HG03060 (cell line): ENCODE measurements around the gene MAST1.
"Not testable (repeated sequence)": the region's sequence is repeated elsewhere in the genome, so short reads cannot be mapped to it uniquely, and the experiment has no call there.

Source experiments
- ATAC-seq: cut with Tn5 transposase; IDR thresholded peaks from one replicate; pipeline ENCODE4 v1.9.1; 2021; ENCODE audit warnings: low read depth, moderate number of reproducible peaks; ENCODE audit not compliant: unreplicated experiment

Gene MAST1

GRCh38 chr19:12838182-12838885 lies at the start of gene MAST1:
Gene MAST1 (plus strand): TSS chr19:12838515. CDS start chr19:12838573, 58 bp downstream.
- ATAC-seq, result no peak

GRCh38 chr19:12788682-12789097 lies 49.6 kb upstream of the MAST1 start:
- ATAC-seq, result no peak

- no peak for ATAC-seq
These were observed 49.0 kb upstream of the MAST1 start for GRCh38 chr19:12789098-12789903.

- ATAC-seq, result peak; percentile 15
These were observed 48.3 kb upstream of the MAST1 start for GRCh38 chr19:12789904-12790619.

- no peak for ATAC-seq
These were observed 47.5 kb upstream of the MAST1 start for GRCh38 chr19:12790628-12791344.

- no peak for ATAC-seq
These were observed 46.8 kb upstream of the MAST1 start, which contains the start of gene JUNB for GRCh38 chr19:12791345-12792050. Gene JUNB (plus strand): TSS chr19:12791486. CDS start chr19:12791772, 286 bp downstream.

GRCh38 chr19:12792051-12792852 lies 46.1 kb upstream of the MAST1 start:
- no peak for ATAC-seq

- ATAC-seq, result no peak
These were observed 45.4 kb upstream of the MAST1 start for GRCh38 chr19:12792853-12793289.

- no peak for ATAC-seq
These were observed 44.8 kb upstream of the MAST1 start for GRCh38 chr19:12793290-12794195.

GRCh38 chr19:12794196-12794941 lies 43.9 kb upstream of the MAST1 start:
- no peak for ATAC-seq

- no peak for ATAC-seq
These were observed 43.3 kb upstream of the MAST1 start for GRCh38 chr19:12794971-12795381.

- ATAC-seq, result no peak
These were observed 41.9 kb upstream of the MAST1 start for GRCh38 chr19:12796146-12797071.

- ATAC-seq, result no peak
These were observed 41.2 kb upstream of the MAST1 start for GRCh38 chr19:12797141-12797587.

GRCh38 chr19:12797607-12798006 lies 40.7 kb upstream of the MAST1 start:
- not testable (repeated sequence) for ATAC-seq

- no peak for ATAC-seq
These were observed 38.4 kb upstream of the MAST1 start for GRCh38 chr19:12799742-12800465.

GRCh38 chr19:12800466-12800770 lies 37.9 kb upstream of the MAST1 start:
- no peak for ATAC-seq
